ENCODE measurements around the gene TACSTD2. TPM values are rescaled to one million over a fixed set of nuclear protein-coding genes. Genes with fewer than 3 reads are reported as not detected.

Gene TACSTD2
- total and polyA plus RNA-seq, 8 donors, result 6.0 to 171 (median 13.4) TPM

GRCh38 chr1:58573705-58574591, 3.1 kb downstream of the TACSTD2 start:
- H3K4me1 ChIP-seq, result peaks cover 4 to 60% of the 10 kb centered on the region in 2 donors
- H3K27me3 ChIP-seq, result peaks cover 6 to 23% of the 10 kb centered on the region in 2 donors
- H3K4me3 ChIP-seq, result peak overlapping the region in 1 of 2 donors; percentile 57
- no peak for DNase-seq
- TF ChIP-seq CTCF (IDR thresholded peaks at IDR 0.05), result no peak
- no peaks in the 10 kb centered on the region for H3K36me3 ChIP-seq
- H3K27ac ChIP-seq, result peak overlapping the region; percentile 41 to 85
- peak; percentile 25 for ATAC-seq
- intact Hi-C loops (cut with DNase I), result no loop called here
- H3K9me3 ChIP-seq, result no peaks in the 10 kb centered on the region

- ATAC-seq (no peak), DNase-seq (no peak)
- Histone ChIP-seq H3K36me3 (no peaks in the 10 kb centered on the region), H3K4me1 (peaks cover 2 to 55% of the 10 kb centered on the region in 2 donors), H3K4me3 (no peak overlapping the region), H3K9me3 (no peaks in the 10 kb centered on the region), H3K27me3 (peaks cover 6 to 23% of the 10 kb centered on the region in 2 donors), H3K27ac (peak overlapping the region; percentile 41 to 85)
- intact Hi-C loops (cut with DNase I), result no loop called here
- TF ChIP-seq CTCF (IDR thresholded peaks at IDR 0.05), result no peak
Observed at GRCh38 chr1:58573138-58573537, 3.9 kb downstream of the TACSTD2 start.

- intact Hi-C loops (cut with DNase I), result no loop called here
- Histone ChIP-seq H3K9me3 (no peaks in the 10 kb centered on the region), H3K27me3 (peaks cover 6 to 23% of the 10 kb centered on the region in 2 donors), H3K36me3 (no peaks in the 10 kb centered on the region), H3K27ac (peak overlapping the region; percentile 41 to 85), H3K4me3 (no peak overlapping the region), H3K4me1 (peaks cover 0 to 50% of the 10 kb centered on the region in 2 donors)
- no peak for TF ChIP-seq CTCF (IDR thresholded peaks at IDR 0.05)
- ATAC-seq, result peak; percentile 58
- peak in 1 of 4 donors; percentile 67 for DNase-seq
Observed at GRCh38 chr1:58572690-58573089, 4.4 kb downstream of the TACSTD2 start.

GRCh38 chr1:58571616-58572015, 5.4 kb downstream of the TACSTD2 start:
- TF ChIP-seq CTCF (IDR thresholded peaks at IDR 0.05), result no peak
- Histone ChIP-seq H3K9me3 (no peaks in the 10 kb centered on the region), H3K27ac (no peak overlapping the region), H3K36me3 (no peaks in the 10 kb centered on the region), H3K4me1 (peaks cover 0 to 40% of the 10 kb centered on the region in 2 donors), H3K4me3 (no peak overlapping the region), H3K27me3 (peaks cover 6 to 12% of the 10 kb centered on the region in 2 donors)
- intact Hi-C loops (cut with DNase I), result no loop called here
- ATAC-seq (no peak), DNase-seq (no peak)

GRCh38 chr1:58570817-58571216, 6.2 kb downstream of the TACSTD2 start:
- peaks cover 0 to 4% of the 10 kb centered on the region in 2 donors for H3K27me3 ChIP-seq
- ATAC-seq, result no peak
- no peak overlapping the region for H3K27ac ChIP-seq
- H3K4me1 ChIP-seq, result peaks cover 0 to 32% of the 10 kb centered on the region in 2 donors
- no peaks in the 10 kb centered on the region for H3K9me3 ChIP-seq
- H3K4me3 ChIP-seq, result no peak overlapping the region
- no peak for DNase-seq
- no peaks in the 10 kb centered on the region for H3K36me3 ChIP-seq
- intact Hi-C loops (cut with DNase I), result no loop called here
- TF ChIP-seq CTCF (IDR thresholded peaks at IDR 0.05), result no peak
